Astrocyte (in vitro differentiated cells and primary cell): ENCODE data around the gene ATIC.

Source experiments
- CTCF ChIP-seq: IDR thresholded peaks from 2 replicates; pipeline ENCODE4 v1.5.1; 2011; ENCODE audit warnings: low read depth, mild to moderate bottlenecking, inconsistent platforms, low read length, moderate library complexity; ENCODE audit not compliant: insufficient read depth
- EZH2 ChIP-seq: IDR thresholded peaks from 2 replicates; pipeline ENCODE4 v1.6.1; 2012; ENCODE audit warnings: mild to moderate bottlenecking, low read length, inconsistent platforms; ENCODE audit not compliant: insufficient read depth

- no peak for TF ChIP-seq CTCF
- TF ChIP-seq EZH2, result no peak
Measured at GRCh38 chr2:215316336-215316735, 4.5 kb downstream of the ATIC start.
